GM12878 (cell line): ENCODE measurements around the gene MRC2. TPM values are rescaled to one million over a fixed set of nuclear protein-coding genes. Genes with fewer than 3 reads are reported as not detected.

Source experiments
- ATAC-seq: fragments of 200-7000 bp; cut with Tn5 transposase; 3 replicates; pipeline ENCODE4 v1.9.1; 2020; ENCODE audit warnings: mild to moderate bottlenecking, moderate library complexity
- BruUV-seq: library from RNA; stranded (reverse); fragments of 400-500 nt; replicated peaks from 2 replicates; lab custom pipeline; 2021; lab: Mats Ljungman, UMichigan
- CTCF ChIA-PET: fragments of 300-600 bp; sonication (Branson Sonifier 250); formaldehyde crosslinking; extraction: SDS; loops from one replicate; lab custom pipeline; 2021; ENCODE audit warnings: inconsistent platforms; lab: Yijun Ruan, JAX
- POLR2A ChIA-PET: fragments of 350-600 bp; formaldehyde crosslinking; extraction: SDS; loops from one replicate; lab custom pipeline; 2021; ENCODE audit warnings: inconsistent platforms; lab: Charles Lee
- RAD21 ChIA-PET: fragments of 300-600 bp; sonication (Branson Sonifier 250); formaldehyde crosslinking; loops from one replicate; lab custom pipeline; 2023; ENCODE audit warnings: antibody characterized with exemption; ENCODE audit not compliant: unreplicated experiment; lab: Charles Lee
- SMC1A ChIA-PET: fragments of 300-600 bp; sonication (Branson Sonifier 250); formaldehyde crosslinking; loops from one replicate; lab custom pipeline; 2023; ENCODE audit not compliant: unreplicated experiment, uncharacterized antibody; lab: Charles Lee
- DNase-seq: peaks from one replicate; pipeline ENCODE4 v3.0.0-alpha.2; 2011; ENCODE audit warnings: low read depth, low spot score
- FAIRE-seq: peaks from 3 replicates; lab custom pipeline; 2011; peaks lifted over from hg19 to GRCh38; lab: Jason Lieb, UNC
- H2AFZ ChIP-seq: 2 replicates; pipeline ENCODE4 v1.6.0; 2011; ENCODE audit warnings: low read depth, low read length, control low read depth; ENCODE audit not compliant: control insufficient read depth
- H3K27ac ChIP-seq: 2 replicates; pipeline ENCODE4 v1.5.1; 2011; ENCODE audit warnings: control low read depth; ENCODE audit not compliant: control insufficient read depth, insufficient read depth
- H3K27me3 ChIP-seq, 2 experiments: replicated peaks in 1 of 2; 2 replicates each; pipeline versions ENCODE4 v1.6.0 to v1.6.1; 2011; ENCODE audit warnings: low read length in 1 of 2; ENCODE audit not compliant: control insufficient read depth in 2 of 2, insufficient read depth in 2 of 2
- H3K36me3 ChIP-seq, 2 experiments: 2 replicates each; pipeline ENCODE4 v1.5.1; 2011; ENCODE audit warnings: low read length in 1 of 2; ENCODE audit not compliant: control insufficient read depth in 2 of 2, insufficient read depth in 2 of 2
- H3K4me1 ChIP-seq: 2 replicates; pipeline ENCODE4 v1.6.1; 2011; ENCODE audit warnings: mild to moderate bottlenecking, low read length, moderate library complexity, mixed read lengths; ENCODE audit not compliant: control insufficient read depth, insufficient read depth
- H3K4me2 ChIP-seq: 2 replicates; pipeline ENCODE4 v1.6.0; 2011; ENCODE audit warnings: control low read depth; ENCODE audit not compliant: control insufficient read depth, insufficient read depth
- H3K4me3 ChIP-seq: fragments of 200-600 bp; sonication (generic); 2 replicates; pipeline ENCODE4 v1.5.1; 2016
- H3K79me2 ChIP-seq: 2 replicates; pipeline ENCODE4 v1.6.0; 2011; ENCODE audit warnings: low read length; ENCODE audit not compliant: control insufficient read depth, insufficient read depth
- H3K9ac ChIP-seq: 2 replicates; pipeline ENCODE4 v1.8.0; 2011; ENCODE audit warnings: low read length, control low read depth, mixed read lengths; ENCODE audit not compliant: control insufficient read depth, insufficient read depth
- H3K9me3 ChIP-seq: replicated peaks from 3 replicates; pipeline ENCODE4 v1.5.1; 2011; ENCODE audit warnings: mild to moderate bottlenecking, low read length; ENCODE audit not compliant: control insufficient read depth, insufficient read depth
- H4K20me1 ChIP-seq: 2 replicates; pipeline ENCODE4 v1.6.0; 2011; ENCODE audit not compliant: control insufficient read depth, insufficient read depth
- BCL11A ChIP-seq: IDR thresholded peaks from 2 replicates; pipeline ENCODE4 v1.6.1; 2011; ENCODE audit warnings: low read depth, low read length
- CUX1 ChIP-seq: IDR thresholded peaks from 2 replicates; pipeline ENCODE4 v1.6.1; 2012; ENCODE audit warnings: improper control_type of control experiment, low read depth, low read length; ENCODE audit not compliant: insufficient replicate concordance
- MTA2 ChIP-seq: fragments of 450-650 bp; IDR thresholded peaks from 2 replicates; pipeline ENCODE4 v1.6.1; 2016; ENCODE audit warnings: low read depth, mild to moderate bottlenecking, moderate library complexity
- NR2F1 ChIP-seq: fragments of 450-650 bp; conservative IDR thresholded peaks from 2 replicates; pipeline ENCODE4 v1.6.1; 2017; ENCODE audit warnings: mild to moderate bottlenecking
- TBL1XR1 ChIP-seq: IDR thresholded peaks from 2 replicates; pipeline ENCODE4 v1.6.1; 2012; ENCODE audit warnings: low read depth, low read length, improper control_type of control experiment
- WGBS: methylation state at CpG from one replicate; pipeline ENCODE4 v1.1.6; 2016; ENCODE audit warnings: low lambda C conversion rate; ENCODE audit not compliant: insufficient replicate concordance, insufficient coverage; ENCODE audit errors: missing lambda C conversion rate; 5-methylcytosine and 5-hydroxymethylcytosine counted together
- in situ Hi-C: fragments of 300-500 bp; cut with MboI; formaldehyde crosslinking; loops from 9 replicates; pipeline ENCODE4 v1.14.3; 2018; ENCODE audit warnings: mixed read lengths
- intact Hi-C: fragments of 100-400 bp; cut with micrococcal nuclease; formaldehyde crosslinking; loops from one replicate; pipeline ENCODE4 v1.14.2; 2022; ENCODE audit not compliant: unreplicated experiment
- polyA plus RNA-seq, 11 experiments: library from polyadenylated mRNA; depleted of rRNA in 4 of 11; unstranded in 6 of 11; stranded (reverse) in 5 of 11; fragments of >200 nt; fragmentation: Nextera tagmentation in 4 of 11; fragmentation: Illumina TruSeq in 1 of 11; extraction: Ambion mirVana in 4 of 11; extraction: Trizol in 1 of 11; gene quantifications; 1 replicate in 1 of 11; 2 replicates in 10 of 11; pipeline versions ENCODE4 v1.2.1 to v1.2.3, GENCODE V29; 2011 to 2016; ENCODE audit warnings: inconsistent platforms in 2 of 11, missing spikeins in 2 of 11, low read depth in 1 of 11
- total RNA-seq, 4 experiments: library from RNA; depleted of rRNA in 3 of 4; stranded (reverse); fragments of >200 nt in 3 of 4; fragmentation: Illumina TruSeq in 1 of 4; extraction: Trizol in 1 of 4; gene quantifications; 2 replicates each; pipeline versions ENCODE4 v1.2.1 to v1.2.3, GENCODE V29; 2013 to 2021
- TF ChIP-seq, protein P1 (sequence below): fragments of 450-650 bp; IDR thresholded peaks from 2 replicates; pipeline ENCODE4 v1.6.1; 2017; ENCODE audit warnings: mild to moderate bottlenecking, moderate library complexity

Gene MRC2
- total and polyA plus RNA-seq, 10 of the 15 experiments (the other 5 are each of a cell fraction or from before 2014, with no cell fraction given): 0.04 to 0.96 (median 0.30) TPM; not detected in 1

GRCh38 chr17:62735044-62735651 is 107.7 kb downstream of the MRC2 start:
- no peaks in the 10 kb centered on the region for H3K27me3 ChIP-seq
- SMC1A ChIA-PET: no interaction called here
- POLR2A ChIA-PET: no interaction called here
- no peak for ATAC-seq
- H3K4me2 ChIP-seq: no peak overlapping the region
- H3K36me3 ChIP-seq: no peaks in the 10 kb centered on the region
- 43% methylated on average over 7 of the region's 7 CpGs for WGBS
- no peak for FAIRE-seq
- no peaks in the 10 kb centered on the region for H4K20me1 ChIP-seq
- DNase-seq: no peak
- no peak overlapping the region for H2AFZ ChIP-seq
- BruUV-seq: no TSS peak
- no peak overlapping the region for H3K27ac ChIP-seq
- no peaks in the 10 kb centered on the region for H3K4me1 ChIP-seq
- intact Hi-C loops: no loop called here
- no peaks in the 10 kb centered on the region; the same call in 2 of the 3 replicates for H3K9me3 ChIP-seq
- H3K9ac ChIP-seq: no peak overlapping the region
- TF ChIP-seq, protein P1, sequence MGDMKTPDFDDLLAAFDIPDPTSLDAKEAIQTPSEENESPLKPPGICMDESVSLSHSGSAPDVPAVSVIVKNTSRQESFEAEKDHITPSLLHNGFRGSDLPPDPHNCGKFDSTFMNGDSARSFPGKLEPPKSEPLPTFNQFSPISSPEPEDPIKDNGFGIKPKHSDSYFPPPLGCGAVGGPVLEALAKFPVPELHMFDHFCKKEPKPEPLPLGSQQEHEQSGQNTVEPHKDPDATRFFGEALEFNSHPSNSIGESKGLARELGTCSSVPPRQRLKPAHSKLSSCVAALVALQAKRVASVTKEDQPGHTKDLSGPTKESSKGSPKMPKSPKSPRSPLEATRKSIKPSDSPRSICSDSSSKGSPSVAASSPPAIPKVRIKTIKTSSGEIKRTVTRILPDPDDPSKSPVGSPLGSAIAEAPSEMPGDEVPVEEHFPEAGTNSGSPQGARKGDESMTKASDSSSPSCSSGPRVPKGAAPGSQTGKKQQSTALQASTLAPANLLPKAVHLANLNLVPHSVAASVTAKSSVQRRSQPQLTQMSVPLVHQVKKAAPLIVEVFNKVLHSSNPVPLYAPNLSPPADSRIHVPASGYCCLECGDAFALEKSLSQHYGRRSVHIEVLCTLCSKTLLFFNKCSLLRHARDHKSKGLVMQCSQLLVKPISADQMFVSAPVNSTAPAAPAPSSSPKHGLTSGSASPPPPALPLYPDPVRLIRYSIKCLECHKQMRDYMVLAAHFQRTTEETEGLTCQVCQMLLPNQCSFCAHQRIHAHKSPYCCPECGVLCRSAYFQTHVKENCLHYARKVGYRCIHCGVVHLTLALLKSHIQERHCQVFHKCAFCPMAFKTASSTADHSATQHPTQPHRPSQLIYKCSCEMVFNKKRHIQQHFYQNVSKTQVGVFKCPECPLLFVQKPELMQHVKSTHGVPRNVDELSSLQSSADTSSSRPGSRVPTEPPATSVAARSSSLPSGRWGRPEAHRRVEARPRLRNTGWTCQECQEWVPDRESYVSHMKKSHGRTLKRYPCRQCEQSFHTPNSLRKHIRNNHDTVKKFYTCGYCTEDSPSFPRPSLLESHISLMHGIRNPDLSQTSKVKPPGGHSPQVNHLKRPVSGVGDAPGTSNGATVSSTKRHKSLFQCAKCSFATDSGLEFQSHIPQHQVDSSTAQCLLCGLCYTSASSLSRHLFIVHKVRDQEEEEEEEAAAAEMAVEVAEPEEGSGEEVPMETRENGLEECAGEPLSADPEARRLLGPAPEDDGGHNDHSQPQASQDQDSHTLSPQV: no peak
- TF ChIP-seq CUX1 (no peak), NR2F1 (no peak), TBL1XR1 (no peak), BCL11A (no peak), MTA2 (no peak)
- H3K4me3 ChIP-seq: no peak overlapping the region
- H3K79me2 ChIP-seq: no peaks in the 10 kb centered on the region
- in situ Hi-C loops: no loop called here
- CTCF ChIA-PET: no interaction called here
- RAD21 ChIA-PET: no interaction called here
